T-helper 2 cell treated with Interferon-gamma antibody and Interleukin-4, amounts not matched to agents 100 ng/mL and 5 ng/mL, for 36 hours (primary cell): ENCODE data around the gene ABO. TPM values are rescaled to one million over a fixed set of nuclear protein-coding genes. Genes with fewer than 3 reads are reported as not detected.
"Not testable (repeated sequence)": the region's sequence is repeated elsewhere in the genome, so short reads cannot be mapped to it uniquely, and the experiment has no call there.

Experiments
- intact Hi-C: fragments of 100-400 bp; cut with micrococcal nuclease; formaldehyde crosslinking; loops from one replicate; pipeline ENCODE4 v1.15.1; 2023
- total RNA-seq: library from RNA; stranded (reverse); gene quantifications from 2 replicates; pipeline ENCODE4 v1.2.3, GENCODE V29; 2022

Gene ABO
- total RNA-seq: 2.0 and 3.2 TPM in 2 replicates

DNA sequence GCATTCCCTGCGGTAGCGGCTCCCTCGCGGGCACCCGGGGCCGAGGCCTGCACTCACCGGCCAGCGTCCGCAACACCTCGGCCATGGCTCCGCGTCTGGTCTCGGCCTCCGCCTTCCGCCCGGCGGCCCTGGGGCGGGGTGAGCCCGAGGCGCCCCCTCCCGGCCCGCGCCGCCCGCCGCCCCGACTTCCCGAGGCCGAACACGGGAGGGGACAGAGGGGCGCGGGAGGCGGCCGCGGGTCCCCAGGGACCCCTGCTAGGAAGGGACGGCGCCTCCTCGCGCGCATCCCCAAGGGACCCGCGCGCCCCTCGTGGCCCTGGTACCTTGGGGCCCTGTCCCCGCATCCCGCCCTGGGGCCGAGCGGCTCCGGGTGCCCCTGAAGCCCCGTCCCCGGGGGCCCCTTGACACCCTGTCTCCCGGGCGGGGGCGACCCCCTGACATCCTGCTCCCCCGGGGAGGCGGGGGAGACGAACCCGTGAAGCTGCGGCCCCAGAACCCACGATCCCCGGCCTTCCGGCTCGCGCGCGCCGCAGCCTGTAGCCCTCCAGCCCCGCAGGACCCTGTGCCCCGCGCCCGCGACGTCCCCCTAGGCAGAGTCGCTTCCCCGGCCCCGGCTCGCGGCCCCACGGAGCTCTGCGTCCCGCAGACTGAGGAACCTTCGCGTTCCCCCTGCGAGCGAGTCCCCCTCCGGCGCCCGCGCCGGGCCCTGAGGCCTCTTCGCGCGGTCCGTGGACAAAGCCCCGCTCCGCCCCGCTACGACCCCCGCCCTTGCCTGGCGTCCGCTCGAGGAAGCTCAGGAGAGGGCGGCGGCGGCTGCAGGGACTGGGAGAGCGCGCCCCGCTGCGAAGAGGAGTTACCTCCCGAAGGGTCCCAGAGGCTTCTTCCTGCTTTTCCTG, at the start of gene ABO:
Gene ABO (minus strand): TSS at position 97 of the 896 bp plus-strand sequence.
- intact Hi-C loops: loop anchor here (10.0 kb wide), 1 partner anchor 91 kb away; no protein-coding TSS in a partner anchor

DNA sequence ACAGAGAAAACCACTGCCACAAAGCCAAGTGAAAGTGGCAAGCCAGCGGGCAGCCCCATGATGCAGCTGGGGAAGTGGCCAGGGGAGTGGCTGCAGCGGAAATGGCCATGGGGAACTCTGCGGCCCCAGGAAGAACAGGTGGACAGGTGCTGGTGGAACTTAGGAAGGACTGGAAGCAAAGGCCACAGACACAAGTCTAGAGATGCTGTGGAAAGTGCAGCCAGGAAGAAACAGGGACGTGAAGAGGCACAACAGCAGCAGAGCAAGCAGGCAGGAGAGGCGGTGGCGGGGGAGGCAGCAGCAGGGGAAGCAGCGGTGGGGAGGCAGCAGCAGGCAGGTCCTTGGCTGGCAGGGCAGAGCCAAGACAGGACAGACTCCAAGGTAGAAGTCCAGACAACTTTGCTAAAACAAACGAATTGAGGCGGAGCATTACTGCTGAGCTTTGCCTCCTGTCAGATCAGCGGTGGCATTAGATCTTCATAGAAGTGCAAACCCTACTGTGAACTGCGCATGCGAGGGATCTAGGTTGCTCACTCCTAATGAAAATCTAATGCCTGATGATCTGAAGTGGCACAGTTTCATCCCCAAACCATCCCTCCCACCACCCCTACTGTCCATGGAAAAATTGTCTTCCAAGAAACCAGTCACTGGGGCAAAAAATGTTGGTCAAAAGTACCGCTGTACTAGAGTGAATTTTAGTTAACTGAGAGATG, 49.1 kb upstream of the ABO start:
- intact Hi-C loops: loop anchor here (10.0 kb wide), 1 partner anchor 79 kb away; no protein-coding TSS in a partner anchor

DNA sequence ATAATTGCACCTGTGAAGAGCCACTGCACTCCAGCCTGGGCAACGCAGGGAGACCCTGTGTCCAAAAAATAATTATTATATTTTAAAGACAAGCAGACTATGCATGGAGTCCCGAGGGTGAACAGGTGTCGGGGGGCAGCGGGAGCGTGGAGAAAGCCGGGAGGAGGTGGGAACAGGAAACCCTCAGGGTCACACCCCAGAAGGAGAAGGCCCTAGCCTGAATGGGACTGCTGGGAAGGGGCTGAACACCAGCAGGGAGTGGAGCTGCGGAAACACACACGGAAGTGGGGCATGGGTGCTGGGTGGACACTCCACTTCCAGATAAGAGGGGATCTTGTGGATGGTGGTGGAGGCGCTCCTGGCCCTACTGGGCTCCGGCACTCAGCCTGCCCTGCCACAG, 48.2 kb upstream of the ABO start:
- intact Hi-C loops: loop anchor here (10.0 kb wide), 1 partner anchor 78 kb away; no protein-coding TSS in a partner anchor

DNA sequence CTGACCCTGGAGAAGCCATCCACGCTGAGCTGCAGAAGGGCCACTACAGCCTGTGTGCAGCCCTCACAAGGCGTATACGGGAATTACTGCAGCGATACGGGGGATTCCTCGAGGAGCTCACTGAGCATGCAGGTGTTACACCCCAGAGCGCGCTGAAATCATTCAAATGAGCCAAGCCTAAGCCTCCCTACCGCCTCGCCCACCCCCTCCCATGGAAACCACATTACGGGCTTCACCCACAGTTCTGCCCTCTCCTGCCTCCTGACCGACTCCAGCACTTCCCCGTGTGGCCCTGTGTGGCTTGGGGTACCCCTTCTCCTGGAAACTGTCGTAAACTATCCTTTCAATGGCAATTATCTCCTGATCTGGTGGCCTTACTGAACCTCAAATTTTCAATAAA, 47.7 kb upstream of the ABO start:
- intact Hi-C loops: loop anchor here (10.0 kb wide), 1 partner anchor 78 kb away; no protein-coding TSS in a partner anchor

DNA sequence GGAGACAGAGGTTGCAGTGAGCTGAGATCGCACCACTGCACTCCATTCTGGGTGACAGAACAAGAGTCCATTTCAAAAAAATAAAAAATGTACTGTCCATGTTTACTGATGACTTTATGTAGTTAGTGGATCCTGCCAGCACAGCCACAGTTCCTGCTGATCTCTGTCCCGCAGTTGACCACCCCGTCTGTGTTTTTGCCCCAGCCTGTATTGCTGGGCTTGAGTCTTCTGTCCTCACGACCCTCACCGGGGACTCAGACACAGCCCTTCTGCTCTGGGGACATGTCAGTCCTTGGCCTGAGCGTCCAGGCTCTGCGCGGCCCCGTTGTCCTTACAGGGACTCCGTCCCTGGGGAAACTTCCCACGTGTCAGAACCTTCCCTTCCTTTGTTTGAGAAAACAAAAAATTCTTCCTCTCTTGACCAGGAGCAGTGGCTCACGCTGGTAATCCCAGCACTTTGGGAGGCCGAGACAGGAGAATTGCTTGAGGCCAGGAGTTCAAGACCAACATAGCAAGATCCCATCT, 46.5 kb upstream of the ABO start:
- intact Hi-C loops: loop anchor here (10.0 kb wide), 1 partner anchor 77 kb away; no protein-coding TSS in a partner anchor

DNA sequence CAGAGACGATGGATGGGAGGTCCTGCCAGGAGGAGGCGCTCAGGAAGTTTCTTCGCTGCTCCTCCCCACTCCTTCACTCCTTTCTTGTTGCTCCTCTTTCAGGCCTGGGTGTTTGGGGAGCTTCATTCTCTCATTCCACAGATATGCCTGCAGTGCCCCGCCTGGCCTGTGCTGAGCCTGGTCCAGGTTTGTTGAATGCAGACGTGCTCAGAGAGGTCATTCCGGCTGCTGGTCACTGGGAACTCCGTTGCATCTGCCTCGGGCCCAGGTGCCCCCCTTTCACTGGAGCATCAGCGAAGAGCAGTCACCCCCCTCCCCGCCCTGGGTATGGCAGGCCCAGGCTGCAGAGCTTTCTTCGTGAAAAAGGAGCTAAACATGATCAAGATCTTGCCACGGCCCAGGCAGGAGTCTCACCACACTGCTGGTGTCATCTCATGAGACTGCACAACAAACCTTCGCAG, 45.5 kb upstream of the ABO start:
- intact Hi-C loops: loop anchor here (10.0 kb wide), 1 partner anchor 76 kb away; no protein-coding TSS in a partner anchor

DNA sequence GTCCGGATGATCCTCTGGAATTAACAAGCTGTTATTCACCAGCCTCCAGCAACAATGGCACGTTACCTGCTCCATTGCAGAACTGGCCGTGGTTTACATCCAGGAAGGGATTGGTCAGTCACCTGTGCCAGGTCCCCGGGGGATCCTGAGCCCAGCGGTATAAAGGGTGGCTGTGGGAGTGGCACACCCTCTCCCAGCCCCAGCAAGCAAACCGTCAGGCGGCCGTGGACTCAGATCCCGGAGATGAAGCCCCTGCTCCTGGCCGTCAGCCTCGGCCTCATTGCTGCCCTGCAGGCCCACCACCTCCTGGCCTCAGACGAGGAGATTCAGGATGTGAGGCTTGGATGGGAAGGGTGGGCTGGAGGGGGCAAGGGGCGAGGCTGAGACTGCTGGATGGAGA, 42.5 kb upstream of the ABO start:
- intact Hi-C loops: not testable (repeated sequence)

DNA sequence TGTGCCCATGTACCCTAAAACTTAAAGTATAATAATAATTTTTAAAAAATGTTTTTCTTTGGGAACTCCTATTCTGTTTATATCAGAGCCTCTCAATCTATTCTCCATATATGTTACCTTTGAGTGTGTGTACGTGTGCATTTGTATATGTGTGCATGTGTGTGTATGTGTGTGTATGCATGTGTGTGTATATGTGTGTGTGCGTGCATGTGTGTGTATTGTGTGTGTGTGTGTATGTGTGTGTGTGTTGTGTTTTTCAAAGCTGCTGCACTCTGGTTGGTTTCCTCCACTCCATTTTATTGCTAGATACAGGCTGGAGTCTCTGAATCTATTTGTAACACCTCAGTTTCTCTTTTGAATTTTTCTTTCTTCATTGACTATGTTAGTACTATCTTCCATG, 41.0 kb upstream of the ABO start:
- intact Hi-C loops: no loop called here

DNA sequence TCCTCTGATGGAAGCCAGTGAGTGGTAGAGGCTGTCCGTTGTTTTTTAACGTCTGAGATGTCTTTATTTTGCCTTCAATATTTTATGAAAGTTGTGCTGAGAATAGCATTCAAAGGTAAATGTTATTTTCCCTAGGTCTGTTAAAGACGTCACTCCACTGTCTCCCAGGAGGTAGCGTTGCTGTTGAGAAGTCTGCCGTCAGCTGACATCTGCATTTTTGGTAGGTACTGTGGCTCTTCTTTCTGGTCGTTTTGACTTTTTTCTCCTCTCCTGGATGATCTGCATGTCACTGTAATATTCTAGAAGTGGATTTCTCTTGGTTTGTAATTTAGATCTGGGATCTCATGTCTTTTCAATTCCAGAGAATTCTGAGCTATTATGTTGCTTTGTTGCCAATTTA, 34.6 kb upstream of the ABO start:
- intact Hi-C loops: no loop called here

DNA sequence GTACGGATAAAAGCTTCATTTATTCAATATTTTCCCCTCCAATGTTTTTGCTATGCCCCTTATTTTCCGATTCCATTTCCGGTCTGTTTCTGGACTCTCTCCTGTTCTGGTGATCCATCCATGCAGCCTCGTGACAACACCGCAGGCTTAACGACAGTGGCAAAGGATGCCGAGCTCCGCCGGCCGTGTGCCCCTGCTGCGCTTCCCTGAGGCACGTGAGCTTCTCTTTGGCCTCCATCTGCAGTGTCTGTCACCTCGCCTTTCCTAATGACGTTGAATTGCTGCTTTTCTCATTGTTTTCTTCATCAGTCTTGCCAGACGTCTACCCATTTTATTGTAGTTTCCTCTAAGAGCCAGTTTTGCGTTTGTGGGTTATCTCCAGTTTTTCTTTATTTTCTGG, 32.3 kb upstream of the ABO start:
- intact Hi-C loops: no loop called here

DNA sequence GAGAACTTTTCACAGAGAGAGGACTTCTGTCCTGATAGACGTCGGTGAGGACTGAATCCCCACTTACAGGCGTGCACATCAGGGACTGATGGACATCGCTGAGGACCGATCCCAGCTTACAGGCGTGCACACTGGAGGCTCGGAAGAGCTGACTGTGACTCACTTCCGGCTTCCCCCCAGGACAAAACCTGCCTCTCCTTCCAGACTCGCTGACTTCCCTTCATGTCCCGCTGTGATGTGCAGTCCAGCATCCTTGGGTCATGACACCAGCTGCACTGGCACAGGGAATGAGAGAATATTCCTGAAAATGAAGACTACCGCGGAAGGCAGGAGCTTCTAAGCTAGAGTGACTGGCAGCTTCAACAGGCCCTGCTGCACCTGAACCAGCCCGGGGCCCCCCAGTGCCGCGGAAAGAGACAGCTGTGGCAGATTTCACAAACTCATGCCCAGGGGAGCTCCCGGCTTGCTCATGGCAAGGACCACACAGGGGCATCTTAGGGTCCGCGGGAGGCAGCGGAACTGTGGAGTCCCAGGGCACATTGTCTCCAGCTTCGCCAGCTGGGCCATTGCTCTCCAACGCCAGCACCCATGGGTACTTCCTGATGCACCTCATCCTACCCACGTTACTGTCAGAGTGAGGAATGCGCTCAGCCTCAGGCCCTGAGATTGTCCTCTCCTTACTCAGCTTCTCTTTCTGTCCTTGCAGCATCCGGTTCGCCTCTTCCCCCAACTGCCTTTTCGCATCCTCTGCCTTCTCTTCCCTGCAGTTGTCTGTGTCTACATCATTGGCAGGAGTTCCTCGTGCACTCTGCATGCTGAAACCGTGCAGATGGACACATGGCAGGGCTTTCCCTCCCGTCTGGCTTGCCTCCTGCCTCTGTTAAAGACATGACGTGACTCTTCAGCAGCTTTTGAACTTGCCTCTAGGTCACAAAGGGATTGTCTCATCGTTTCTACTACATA, 31.5 kb upstream of the ABO start:
- intact Hi-C loops: no loop called here

DNA sequence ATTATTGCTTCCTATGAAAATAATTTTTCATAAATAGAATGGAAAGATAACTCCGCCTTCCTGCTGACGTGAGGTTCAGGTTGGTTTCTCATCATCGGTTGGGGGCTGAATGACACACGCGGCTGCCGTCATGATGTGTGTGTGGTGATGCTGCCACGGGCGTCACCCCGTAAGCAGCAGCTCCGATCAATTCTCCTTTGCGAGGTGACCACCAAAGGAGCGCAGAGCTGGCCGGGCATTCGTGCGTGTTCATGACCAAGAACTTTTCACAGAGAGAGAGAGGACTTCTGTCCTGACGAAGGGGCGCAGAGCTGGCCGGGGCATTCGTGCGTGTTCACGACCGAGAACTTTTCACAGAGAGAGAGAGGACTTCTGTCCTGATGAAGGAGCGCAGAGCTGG, 30.7 kb upstream of the ABO start:
- intact Hi-C loops: no loop called here

DNA sequence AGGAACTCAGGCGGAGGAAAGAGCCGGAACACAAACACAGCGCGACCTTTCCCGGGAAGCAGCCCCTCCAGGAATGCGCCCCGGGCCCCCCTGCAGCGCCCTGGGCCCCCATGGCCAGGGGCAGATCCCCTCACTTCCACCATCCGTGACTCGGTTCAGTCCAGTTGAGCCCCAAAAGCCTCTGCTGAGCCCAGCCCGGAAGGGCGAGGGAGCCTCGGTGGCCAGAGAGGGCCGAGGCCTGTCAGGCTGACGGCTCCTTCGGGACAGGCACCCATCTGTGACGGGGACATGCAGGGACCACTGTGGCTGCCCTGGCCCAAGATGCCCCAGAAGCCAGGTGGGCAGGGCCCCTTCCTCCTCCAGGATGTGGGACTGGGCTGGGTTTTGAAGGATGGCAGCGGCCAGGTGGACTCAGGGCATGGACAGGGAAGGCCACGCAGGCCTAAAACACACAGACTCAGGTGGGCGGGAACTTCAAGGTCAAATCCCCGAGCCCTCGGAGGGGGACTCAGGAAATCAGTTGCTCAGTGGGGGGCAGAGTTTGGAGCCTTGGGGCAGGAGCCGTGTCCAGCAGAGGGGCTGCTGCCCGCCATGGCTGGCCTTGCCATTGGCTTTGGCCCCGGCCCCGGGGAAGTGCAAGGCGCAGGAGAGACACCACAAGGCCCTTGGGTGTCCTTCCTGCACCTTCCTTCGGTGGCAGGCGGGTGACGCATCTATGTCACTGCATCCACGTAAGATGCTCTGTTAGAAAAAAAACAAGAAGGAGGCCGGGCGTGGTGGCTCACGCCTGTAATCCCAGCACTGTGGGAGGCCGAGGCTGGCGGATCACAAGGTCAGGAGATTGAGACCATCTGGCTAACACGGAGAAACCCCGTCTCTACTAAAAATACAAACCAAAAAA, 29.7 kb upstream of the ABO start:
- intact Hi-C loops: no loop called here

DNA sequence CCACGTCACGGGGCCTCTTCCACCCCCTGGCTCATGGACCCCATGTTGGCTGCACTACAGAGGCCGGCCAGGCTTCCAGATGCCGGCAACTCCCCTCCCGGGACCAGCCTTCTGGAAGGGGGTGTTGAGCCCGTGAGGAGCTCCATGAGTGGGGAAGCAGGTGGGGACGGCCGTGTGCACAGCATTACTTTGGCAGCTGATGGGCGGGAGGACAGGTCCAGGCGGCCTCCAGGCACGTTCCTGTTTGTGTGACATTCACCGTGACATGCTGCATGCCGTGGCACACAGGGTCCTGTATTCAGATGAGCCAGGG, 29.1 kb upstream of the ABO start:
- intact Hi-C loops: no loop called here

DNA sequence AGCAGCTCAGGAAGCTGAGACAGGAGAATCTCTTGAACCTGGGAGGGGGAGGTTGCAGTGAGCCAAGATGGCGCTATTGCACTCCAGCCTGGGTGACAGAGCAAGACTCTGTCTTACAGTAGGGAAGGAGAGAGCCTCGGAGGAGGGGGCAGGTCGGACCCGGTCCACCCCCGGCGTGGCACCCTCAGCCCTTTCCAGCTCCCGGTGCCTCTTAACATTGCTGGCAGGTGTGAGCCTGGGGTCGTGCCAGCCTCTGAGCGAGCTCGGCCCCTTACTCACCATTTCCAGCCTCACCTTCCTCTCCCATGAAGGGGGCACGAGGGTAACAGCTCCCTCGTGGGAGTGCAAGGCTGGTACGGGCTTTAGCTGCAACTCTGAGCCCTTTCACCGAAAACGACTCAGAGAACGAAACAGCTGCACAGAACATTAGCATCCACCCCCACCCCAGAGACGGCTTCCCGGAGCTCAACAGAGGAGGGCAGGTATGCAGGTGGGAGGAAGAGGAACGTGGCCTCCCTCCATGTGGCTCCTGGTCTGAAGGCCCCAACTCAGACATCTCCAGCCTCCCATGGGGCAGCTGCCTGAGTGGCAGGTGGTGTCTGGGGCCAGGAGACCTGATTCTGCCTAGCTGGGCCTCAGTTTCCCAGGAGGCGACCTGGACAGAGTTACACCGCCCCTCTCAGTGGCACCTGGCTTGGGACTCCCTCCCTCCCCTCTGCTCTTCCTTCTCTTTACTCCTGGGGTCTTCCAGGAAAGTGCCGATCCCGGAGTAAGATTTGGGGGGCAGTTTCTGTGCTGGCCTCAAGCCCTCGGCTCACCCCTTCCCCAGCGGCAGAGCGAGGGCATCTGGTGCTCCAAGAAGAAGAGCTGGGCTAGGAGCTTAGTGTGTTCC, 28.5 kb upstream of the ABO start:
- intact Hi-C loops: no loop called here

DNA sequence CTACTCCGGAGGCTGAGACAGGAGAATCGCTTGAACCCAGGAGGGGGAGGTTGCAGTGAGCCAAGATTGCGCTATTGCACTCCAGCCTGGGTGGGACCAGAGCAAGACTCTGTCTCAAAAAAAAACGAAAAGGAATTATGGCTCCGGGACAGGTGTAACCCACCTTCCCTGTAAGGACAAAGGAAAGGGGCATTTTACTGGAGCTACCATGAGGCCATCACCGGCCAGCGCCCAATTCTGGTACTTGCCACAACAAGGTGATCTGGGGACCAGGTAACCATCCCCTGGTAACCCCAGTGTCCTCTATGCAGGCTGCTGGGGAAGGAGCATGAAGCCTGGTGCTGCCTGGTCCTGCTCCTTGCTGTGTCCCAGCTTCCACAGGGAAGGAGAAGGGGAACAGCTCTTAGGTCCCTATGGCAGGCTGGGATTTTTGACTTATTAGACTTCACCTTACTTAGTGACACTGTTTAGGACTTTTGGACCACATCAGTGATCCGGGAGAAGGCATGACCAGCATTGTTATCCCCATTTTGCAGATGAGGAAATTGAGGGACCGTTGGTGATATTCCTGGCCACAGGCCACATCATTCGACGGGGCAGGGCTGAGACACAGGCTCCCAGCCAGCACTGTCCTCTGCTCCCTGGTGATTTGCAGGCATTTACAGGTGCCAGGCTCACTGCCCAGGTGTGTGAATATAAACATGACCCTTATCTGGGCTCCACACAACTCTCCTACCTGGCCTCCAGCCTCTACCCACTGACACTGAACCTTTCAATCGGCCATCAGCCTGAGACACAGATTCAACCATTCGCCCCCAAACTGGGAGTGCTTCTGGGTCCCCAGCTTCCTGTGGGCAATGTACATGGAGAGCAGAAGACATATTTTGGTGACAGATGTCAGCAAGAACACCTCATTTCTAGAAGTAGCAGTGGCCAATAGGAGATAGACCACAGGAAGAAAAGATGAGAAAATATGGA, 26.5 kb upstream of the ABO start:
- intact Hi-C loops: no loop called here

DNA sequence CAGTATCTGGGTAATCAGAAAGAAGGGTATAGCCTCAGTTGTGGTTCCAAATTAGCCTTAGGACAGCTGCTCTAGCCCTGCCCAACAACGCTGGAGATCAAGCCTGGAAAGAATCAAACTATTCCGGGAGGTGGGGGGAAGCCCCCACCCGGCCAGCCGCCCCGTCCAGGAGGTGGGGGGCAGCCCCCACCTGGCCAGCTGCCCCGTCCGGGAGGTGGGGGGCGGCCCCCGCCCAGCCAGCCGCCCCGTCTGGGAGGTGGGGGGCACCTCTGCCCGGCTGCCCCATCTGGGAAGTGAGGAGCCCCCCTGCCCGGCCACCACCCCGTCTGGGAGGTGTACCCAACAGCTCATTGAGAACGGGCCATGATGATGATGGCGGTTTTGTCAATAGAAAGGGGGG, 25.0 kb upstream of the ABO start:
- intact Hi-C loops: not testable (repeated sequence)

DNA sequence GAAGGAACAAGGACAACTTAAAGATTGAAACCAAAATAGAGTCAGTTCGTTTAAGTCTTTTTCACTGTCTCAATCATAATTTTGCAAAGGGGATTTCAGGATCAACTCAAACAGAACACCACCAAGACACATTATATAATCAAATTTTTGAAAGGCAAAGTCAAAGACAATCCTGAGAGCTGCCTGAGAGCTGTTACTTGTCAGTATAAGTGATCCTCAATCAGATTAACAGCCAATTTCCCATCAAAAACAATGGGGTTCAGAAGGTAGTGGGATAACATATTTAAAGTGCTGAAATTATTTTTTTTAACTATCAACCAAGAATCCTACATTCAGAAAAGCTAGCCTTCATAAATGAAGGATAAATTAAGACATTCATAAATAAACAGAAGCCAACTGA, 19.3 kb upstream of the ABO start:
- intact Hi-C loops: no loop called here
